Mesothelial cell of epicardium (in vitro differentiated cells): Measurements from ENCODE around the gene SEMA7A. TPM values are rescaled to one million over a fixed set of nuclear protein-coding genes. Genes with fewer than 3 reads are reported as not detected.

Experiments
- DNase-seq, 2 experiments: peaks; one replicate each; pipeline ENCODE4 v3.0.0; 2021; ENCODE audit warnings: low spot score in 2 of 2; ENCODE audit not compliant: unreplicated experiment in 2 of 2
- H3K27ac Mint-ChIP-seq: 2 replicates; pipeline ENCODE4 v1.8.0; 2021; ENCODE audit warnings: mixed read lengths
- H3K27me3 Mint-ChIP-seq: 2 replicates; pipeline ENCODE4 v1.8.0; 2021; ENCODE audit warnings: low read depth, mixed read lengths
- H3K36me3 Mint-ChIP-seq: 2 replicates; pipeline ENCODE4 v1.8.0; 2021; ENCODE audit warnings: mixed read lengths
- H3K4me1 Mint-ChIP-seq: 2 replicates; pipeline ENCODE4 v1.8.0; 2021; ENCODE audit warnings: mixed read lengths
- H3K4me3 Mint-ChIP-seq: 2 replicates; pipeline ENCODE4 v1.8.0; 2021; ENCODE audit warnings: mild to moderate bottlenecking, moderate library complexity, mixed read lengths
- H3K9me3 Mint-ChIP-seq: 2 replicates; pipeline ENCODE4 v1.8.0; 2021; ENCODE audit warnings: mixed read lengths
- CTCF ChIP-seq: fragments of 200-600 bp; sonication (generic); IDR thresholded peaks from one replicate; pipeline ENCODE4 v1.5.0; 2021; ENCODE audit warnings: antibody characterized with exemption; ENCODE audit not compliant: unreplicated experiment
- total RNA-seq: library from RNA; stranded (reverse); gene quantifications from 3 replicates; pipeline ENCODE4 v1.2.1, GENCODE V29; 2021

SEMA7A gene
- total RNA-seq, 1 donor from 2014 or later: 5.0 TPM

GRCh38 chr15:74424901-74425528 lies 8.7 kb downstream of the SEMA7A start:
- no peak overlapping the region for H3K27ac Mint-ChIP-seq
- peaks cover 5% of the 10 kb centered on the region for H3K27me3 Mint-ChIP-seq
- no peak for TF ChIP-seq CTCF
- no peaks in the 10 kb centered on the region for H3K9me3 Mint-ChIP-seq
- H3K4me3 Mint-ChIP-seq: no peak overlapping the region
- no peaks in the 10 kb centered on the region for H3K36me3 Mint-ChIP-seq
- H3K4me1 Mint-ChIP-seq: peaks cover 19% of the 10 kb centered on the region
- DNase-seq: no peak

GRCh38 chr15:74423431-74424257 lies 10.1 kb downstream of the SEMA7A start:
- Mint-ChIP-seq H3K27ac (no peak overlapping the region), H3K27me3 (no peaks in the 10 kb centered on the region), H3K9me3 (no peaks in the 10 kb centered on the region), H3K4me3 (no peak overlapping the region), H3K4me1 (peaks cover 21% of the 10 kb centered on the region), H3K36me3 (no peaks in the 10 kb centered on the region)
- no peak for TF ChIP-seq CTCF
- DNase-seq: no peak

- no peak for DNase-seq
- no peaks in the 10 kb centered on the region for H3K9me3 Mint-ChIP-seq
- no peak overlapping the region for H3K4me3 Mint-ChIP-seq
- H3K27ac Mint-ChIP-seq: peak overlapping the region; percentile 47
- peaks cover 15% of the 10 kb centered on the region for H3K4me1 Mint-ChIP-seq
- no peaks in the 10 kb centered on the region for H3K36me3 Mint-ChIP-seq
- TF ChIP-seq CTCF: no peak
- H3K27me3 Mint-ChIP-seq: no peaks in the 10 kb centered on the region
Observed at GRCh38 chr15:74422652-74423430, 10.9 kb downstream of the SEMA7A start.

- no peak overlapping the region for H3K27ac Mint-ChIP-seq
- no peak for TF ChIP-seq CTCF
- peaks cover 15% of the 10 kb centered on the region for H3K4me1 Mint-ChIP-seq
- H3K36me3 Mint-ChIP-seq: no peaks in the 10 kb centered on the region
- no peaks in the 10 kb centered on the region for H3K27me3 Mint-ChIP-seq
- H3K9me3 Mint-ChIP-seq: no peaks in the 10 kb centered on the region
- no peak overlapping the region for H3K4me3 Mint-ChIP-seq
- DNase-seq: no peak
Observed at GRCh38 chr15:74422265-74422651, 11.5 kb downstream of the SEMA7A start.

GRCh38 chr15:74421302-74422245 lies 12.2 kb downstream of the SEMA7A start:
- DNase-seq: no peak
- no peaks in the 10 kb centered on the region for H3K36me3 Mint-ChIP-seq
- no peak for TF ChIP-seq CTCF
- no peaks in the 10 kb centered on the region for H3K27me3 Mint-ChIP-seq
- no peaks in the 10 kb centered on the region for H3K9me3 Mint-ChIP-seq
- H3K4me3 Mint-ChIP-seq: no peak overlapping the region
- H3K4me1 Mint-ChIP-seq: peaks cover 15% of the 10 kb centered on the region
- no peak overlapping the region for H3K27ac Mint-ChIP-seq
